Stimulated activated CD8-positive, alpha-beta memory T cell treated with anti-CD3 and anti-CD28 coated beads, Interleukin-7, amount 100 ng/mL, for 1 hour (primary cell): ENCODE measurements around the gene MCAM.

Experiments used
- DNase-seq, 2 donors: peaks; one replicate each; pipeline ENCODE4 v3.0.0-alpha.2; 2020; ENCODE audit warnings: low read depth in 2 of 2

MCAM gene

DNA sequence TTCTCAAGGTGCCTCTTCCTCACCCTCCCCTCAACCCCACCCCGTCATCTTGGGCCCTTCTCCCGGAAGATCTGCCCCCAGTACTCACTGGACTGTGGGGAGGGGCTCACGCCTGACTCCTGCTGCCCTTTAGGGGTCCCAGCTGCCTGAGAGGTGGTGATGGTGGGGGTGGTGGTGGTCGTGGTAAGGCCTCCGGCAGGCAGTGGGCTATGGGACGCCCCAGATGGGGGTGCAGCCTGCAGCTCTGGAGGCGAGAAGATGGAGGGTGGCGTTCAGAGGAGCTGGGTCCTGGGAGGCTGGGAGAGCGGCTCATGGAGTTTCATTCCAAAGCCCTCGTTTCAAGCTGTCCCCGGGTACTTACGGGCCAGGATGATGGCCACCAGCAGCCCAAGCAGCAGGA lies 28.8 kb upstream of the MCAM start:
- DNase-seq = no peak

DNA sequence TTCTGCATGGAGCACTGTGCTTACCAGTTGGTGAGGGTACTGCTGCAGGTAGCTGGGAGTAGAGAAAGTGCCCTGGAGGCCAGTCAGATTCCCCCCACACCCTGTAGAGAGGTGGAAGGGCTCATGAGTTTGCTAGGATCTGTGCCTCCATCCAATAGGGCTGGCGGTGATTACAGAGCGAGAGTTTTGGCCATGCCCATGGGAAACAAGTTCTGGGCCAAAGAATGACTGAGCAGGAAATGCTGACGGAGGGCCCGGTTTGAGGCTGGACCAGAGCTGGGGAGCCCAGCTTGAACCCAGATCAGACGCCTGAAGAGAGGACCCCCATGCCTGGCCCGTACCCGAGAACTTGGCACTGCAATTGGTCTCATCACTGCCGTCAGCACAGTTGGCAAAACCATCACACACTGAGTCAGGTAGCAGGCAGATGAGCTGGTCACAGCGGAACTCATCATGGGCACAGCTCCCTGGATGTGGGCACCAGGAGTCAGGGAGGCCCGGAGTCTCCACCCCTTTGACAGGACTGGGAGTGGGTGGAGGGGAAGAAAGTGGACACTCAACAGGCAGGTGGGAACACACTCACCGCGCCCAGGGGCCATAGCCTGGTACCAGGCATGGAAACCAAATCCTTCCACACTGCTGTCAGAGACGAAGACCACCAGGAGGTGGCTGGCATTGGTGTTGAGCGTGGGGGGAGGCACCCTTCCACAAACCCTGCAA lies 27.5 kb upstream of the MCAM start:
- DNase-seq = no peak

GRCh38 chr11:119343726-119344125 lies 26.8 kb upstream of the MCAM start:
- no peak for DNase-seq

DNA sequence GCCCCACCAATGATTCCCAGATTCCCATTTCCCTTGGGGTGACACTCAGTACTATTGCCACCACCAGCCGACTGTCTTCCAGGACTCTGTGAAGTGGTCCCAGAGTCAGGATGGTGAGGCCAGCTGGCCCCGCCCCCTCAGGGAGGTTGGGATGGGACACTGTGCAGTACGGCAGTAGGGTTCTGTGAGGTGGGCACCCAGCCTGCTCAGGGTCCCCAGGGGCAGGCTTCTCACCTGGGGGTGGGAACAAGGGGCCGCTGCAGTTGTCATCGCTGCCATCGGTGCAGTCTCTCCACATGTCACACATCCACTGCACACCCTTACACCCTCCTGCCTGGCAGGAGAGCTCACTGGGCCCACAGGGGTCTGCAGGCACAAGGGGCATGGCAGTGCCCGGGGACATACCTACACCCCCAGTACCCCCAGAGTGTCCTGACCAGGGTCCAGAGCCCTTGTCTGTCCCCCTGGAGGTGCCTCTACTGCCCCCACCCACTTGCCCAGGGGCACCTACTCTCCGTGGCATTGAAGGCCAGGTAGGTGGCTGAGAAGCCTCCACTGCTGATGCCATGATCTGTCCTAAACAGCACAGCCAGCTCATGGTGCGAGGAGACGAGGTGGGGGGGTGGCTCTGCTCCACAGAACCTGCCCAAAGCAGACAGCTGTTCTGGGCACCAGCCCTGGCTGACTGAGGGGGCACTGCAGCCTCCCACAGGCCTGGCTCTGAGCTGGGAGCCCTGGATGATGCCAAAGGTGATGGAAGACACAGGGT lies 25.6 kb upstream of the MCAM start:
- DNase-seq = no peak

DNA sequence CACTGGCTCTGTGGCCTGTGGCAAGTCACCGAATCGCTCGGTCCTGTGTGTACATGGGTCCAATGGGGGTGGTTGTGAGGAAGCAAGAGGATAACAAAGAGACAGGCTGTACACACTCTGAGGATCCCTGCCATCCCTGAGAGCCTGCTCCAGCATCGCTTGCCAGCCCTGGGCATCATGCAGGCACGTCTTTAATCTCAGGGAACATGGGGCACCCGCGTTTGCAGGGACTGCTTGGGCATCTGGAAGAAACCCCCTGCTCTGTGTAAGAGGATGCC lies 25.0 kb upstream of the MCAM start:
- no peak for DNase-seq

DNA sequence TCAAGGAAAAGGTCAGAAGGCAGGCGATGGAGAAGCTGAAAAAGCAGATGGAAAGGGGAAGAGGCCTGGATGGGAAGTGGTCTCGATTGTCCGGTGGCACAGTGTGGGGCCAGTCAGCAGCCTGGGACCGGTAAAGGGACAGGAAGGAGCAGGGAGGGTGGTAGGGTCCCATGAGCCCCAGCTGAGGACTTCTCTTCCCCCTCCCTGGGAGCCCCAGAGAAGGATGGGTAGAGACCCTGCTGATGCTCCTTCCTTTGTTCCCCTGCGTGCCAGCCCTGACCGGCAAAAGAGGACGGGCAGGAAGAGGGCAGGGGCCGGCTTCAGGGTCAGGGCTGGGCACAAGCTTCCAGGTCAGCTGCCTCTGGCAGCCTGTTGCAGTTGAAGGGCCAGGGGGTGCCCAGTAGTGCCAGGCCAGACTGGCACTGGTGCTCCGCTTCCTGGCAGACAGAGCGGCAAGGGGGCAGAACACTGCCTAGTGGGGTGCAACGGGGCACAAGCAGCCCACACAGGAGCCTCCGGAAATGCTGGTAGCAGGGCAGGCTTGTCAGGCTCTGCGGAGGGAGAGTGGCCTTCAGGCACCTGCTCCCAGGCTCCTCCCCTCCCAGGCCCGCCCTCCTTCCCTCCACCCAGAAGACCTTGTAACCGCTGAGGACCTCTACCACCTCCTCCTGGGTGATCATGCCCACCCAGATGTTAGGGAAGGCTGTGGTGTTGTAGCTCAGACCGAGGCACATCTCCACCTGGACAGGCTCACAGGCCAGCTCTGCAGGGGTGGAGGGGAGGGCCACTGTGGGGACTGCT lies 24.5 kb upstream of the MCAM start:
- DNase-seq = no peak

- no peak for DNase-seq
Measured at GRCh38 chr11:119340335-119341221, 23.6 kb upstream of the MCAM start, which contains the start of gene C1QTNF5. C1QTNF5 (minus strand) TSS chr11:119340883; CDS start chr11:119340397, 486 bp downstream.

- DNase-seq = no peak
Measured at GRCh38 chr11:119339589-119340334, 22.8 kb upstream of the MCAM start.

DNA sequence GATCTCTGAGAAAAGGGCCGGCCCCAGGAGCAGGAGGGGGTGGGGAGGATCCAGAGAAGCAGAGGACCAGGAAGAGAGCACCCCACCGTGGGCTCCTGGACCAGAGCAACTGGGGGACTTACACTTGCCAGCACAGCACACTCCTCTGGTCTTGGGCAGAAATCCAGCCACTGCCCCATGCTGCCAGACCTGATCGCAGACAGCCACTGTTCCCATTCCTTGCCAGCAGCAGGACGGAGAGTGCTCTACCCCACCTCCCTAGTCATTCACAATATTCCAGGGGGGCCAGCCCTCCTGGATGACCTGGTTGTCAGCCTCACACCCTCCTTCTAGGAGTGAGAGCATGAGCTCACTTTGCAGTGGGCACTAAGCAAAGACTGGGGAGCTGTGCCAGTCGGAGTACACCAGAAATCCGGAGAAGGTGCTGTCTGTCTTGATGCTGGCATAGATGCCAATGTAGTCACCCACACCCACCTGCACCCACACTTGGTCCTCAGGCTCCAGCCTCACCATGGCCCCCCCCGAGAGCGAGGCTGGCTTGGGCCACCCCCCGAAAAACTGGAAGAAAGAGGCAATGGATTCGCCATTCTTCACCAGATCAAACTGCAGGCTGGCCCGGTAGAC lies 22.1 kb upstream of the MCAM start:
- DNase-seq = no peak

DNA sequence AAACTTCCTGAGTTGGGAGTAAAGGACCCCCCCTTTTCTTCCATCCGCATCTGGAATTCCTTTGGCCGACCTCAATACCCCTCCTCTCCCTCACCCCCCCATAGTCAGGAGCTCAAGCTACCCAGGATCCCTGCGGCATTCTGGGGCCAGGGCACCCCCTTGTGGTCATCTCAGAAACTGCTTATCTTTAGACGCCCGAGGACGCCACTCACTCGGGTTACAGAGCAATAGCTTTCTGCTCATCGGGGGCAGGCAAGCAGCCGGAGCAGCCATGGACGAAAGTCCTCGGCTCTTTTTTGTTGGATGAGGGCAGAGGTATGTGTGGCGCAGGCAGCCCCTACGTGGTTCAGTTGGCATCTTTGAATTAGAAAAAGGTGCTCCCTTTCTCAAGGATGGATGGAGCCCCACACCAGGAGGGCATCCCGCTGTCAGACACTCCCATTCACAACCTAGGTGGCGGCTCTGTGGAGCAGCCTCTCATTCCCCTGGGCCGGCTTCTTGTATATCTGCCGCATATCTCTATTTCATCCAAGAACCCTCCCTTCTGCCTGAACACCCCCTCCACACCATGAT lies 21.5 kb upstream of the MCAM start:
- no peak for DNase-seq

GRCh38 chr11:119337581-119338317 lies 20.8 kb upstream of the MCAM start:
- no peak for DNase-seq

- no peak for DNase-seq
Measured at GRCh38 chr11:119336744-119337469, 20.0 kb upstream of the MCAM start.

DNA sequence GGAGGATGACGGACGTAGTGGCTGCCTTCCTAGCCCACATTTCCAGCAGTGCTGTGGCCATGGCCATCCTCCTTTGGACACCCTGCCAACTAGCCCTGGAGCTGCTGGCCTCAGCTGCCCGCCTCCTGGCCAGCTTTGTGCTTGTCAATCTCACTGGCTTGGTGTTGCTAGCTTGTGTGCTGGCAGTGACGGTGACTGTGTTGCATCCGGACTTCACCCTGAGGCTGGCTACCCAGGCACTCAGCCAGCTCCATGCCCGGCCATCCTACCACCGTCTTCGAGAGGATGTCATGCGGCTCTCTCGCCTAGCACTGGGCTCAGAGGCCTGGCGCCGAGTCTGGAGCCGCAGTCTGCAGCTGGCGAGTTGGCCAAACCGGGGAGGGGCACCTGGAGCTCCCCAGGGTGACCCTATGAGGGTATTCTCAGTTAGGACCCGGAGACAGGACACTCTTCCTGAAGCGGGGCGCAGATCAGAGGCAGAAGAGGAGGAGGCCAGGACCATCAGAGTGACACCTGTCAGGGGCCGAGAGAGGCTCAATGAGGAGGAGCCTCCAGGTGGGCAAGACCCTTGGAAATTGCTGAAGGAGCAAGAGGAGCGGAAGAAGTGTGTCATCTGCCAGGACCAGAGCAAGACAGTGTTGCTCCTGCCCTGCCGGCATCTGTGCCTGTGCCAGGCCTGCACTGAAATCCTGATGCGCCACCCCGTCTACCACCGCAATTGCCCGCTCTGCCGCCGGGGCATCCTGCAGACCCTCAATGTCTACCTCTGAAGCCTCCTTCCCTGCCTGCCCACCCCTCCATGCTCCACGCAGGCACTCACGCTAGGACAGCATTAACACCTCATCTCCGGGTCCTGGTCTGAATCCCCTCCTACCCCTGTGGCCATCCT lies 19.0 kb upstream of the MCAM start:
- DNase-seq = no peak

GRCh38 chr11:119335091-119335654 lies 18.2 kb upstream of the MCAM start:
- no peak for DNase-seq

DNA sequence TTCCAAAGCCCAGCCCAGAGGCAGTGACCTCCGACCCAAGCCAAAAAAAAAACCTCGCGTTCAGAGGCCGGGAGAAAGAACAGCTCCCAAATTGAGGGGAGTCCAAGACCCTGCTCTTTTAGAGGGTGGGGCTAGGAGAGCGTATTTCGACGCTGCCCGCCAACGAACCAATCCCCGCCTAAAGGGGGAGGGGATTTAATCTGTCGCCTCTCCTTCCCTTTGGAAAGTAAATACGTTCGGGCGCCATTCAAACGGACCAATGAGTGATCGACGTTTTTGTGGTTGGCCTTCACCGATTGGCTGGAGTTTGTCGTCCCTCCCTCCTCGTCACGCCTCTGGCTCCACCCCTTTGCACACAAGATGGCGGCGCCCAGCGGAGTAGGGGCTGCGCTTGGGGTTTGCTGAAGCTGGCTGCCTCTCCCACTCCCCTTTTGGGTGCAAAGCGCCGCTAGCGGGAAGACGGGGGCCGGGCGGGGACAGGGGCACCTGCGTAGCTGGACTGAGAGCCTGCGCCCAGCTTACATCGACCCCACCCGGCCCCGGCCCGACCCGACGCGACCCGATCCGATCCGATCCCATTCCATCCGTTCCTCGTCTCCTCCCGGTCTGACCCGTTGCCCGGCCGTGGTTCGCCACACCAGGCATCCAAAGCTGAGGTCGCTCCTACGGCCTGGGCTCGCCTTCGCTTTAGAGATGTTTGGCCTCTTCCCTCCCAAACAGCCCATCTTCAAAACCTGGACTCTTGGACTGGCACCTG lies 17.4 kb upstream of the MCAM start, which contains the start of gene RNF26:
TSS of gene RNF26 (plus strand) at position 354 of the 757 bp plus-strand sequence. CDS start 596 bp downstream, outside the sequence.
- peak; percentile 82 to 87 for DNase-seq

DNA sequence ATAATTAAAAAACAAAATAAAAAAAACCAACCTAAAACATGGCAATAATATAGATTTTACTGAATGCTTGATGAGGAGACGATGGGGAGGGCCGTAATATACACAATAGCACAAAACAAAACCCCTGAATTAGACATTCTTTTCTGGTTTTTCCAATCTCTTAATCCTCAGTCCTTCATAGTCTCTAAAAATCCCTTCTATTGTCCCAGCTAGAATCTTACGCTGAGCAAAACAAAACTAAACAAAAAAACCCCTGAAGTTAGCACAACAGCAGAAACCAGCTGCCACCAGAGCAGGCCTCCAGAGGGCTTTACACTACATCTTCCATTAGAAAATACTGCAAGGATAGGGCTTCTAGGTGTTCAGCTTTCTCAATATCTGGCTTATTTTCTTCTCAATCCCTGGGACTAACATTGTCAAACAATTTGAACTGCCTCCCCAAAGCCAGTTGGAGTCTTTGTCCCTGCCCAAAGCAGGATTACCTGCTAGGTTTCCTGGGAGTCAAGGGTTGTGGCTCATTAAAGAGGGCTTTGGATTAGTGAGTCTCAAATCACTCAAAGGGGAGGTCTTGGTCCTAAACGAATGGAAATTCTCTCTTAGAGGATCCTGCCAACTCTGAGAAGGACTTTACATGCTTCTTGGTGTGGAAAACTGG lies 15.3 kb upstream of the MCAM start:
- no peak for DNase-seq
